Effector memory CD4-positive, alpha-beta T cell (primary cell): ENCODE data around the gene TDO2.

Source experiments
- DNase-seq, 3 donors: peaks; one replicate each; pipeline ENCODE4 v3.0.0-alpha.2; 2020
- H3K27ac ChIP-seq: 2 replicates; pipeline ENCODE4 v1.7.0; 2013; ENCODE audit warnings: mild to moderate bottlenecking, low read length, moderate library complexity; ENCODE audit not compliant: insufficient read depth, poor library complexity, severe bottlenecking
- H3K27me3 ChIP-seq: replicated peaks from 2 replicates; pipeline ENCODE4 v1.7.0; 2013; ENCODE audit warnings: mild to moderate bottlenecking, low read length; ENCODE audit not compliant: insufficient read depth, control insufficient read depth, poor library complexity, severe bottlenecking
- H3K36me3 ChIP-seq: 2 replicates; pipeline ENCODE4 v1.7.0; 2013; ENCODE audit warnings: mild to moderate bottlenecking, low read length, moderate library complexity; ENCODE audit not compliant: control insufficient read depth, insufficient read depth
- H3K4me1 ChIP-seq: 2 replicates; pipeline ENCODE4 v1.7.0; 2013; ENCODE audit warnings: low read length, mild to moderate bottlenecking; ENCODE audit not compliant: control insufficient read depth, insufficient read depth, poor library complexity, severe bottlenecking
- H3K4me3 ChIP-seq: 2 replicates; pipeline ENCODE4 v1.7.0; 2013; ENCODE audit warnings: low read length, low read depth, mild to moderate bottlenecking; ENCODE audit not compliant: insufficient read depth, poor library complexity, severe bottlenecking
- H3K9me3 ChIP-seq: 2 replicates; pipeline ENCODE4 v1.7.0; 2013; ENCODE audit warnings: mild to moderate bottlenecking, low read length, moderate library complexity; ENCODE audit not compliant: control insufficient read depth

The TDO2 gene

GRCh38 chr4:155904331-155904730 lies 835 bp downstream of the TDO2 start:
- Histone ChIP-seq H3K36me3 (no peaks in the 10 kb centered on the region), H3K27ac (no peak overlapping the region), H3K9me3 (no peaks in the 10 kb centered on the region), H3K4me3 (no peak overlapping the region), H3K27me3 (no peaks in the 10 kb centered on the region), H3K4me1 (no peaks in the 10 kb centered on the region)
- no peak for DNase-seq

- no peak overlapping the region for H3K4me3 ChIP-seq
Measured at GRCh38 chr4:155906554-155907247, 3.2 kb downstream of the TDO2 start.

GRCh38 chr4:155907556-155907955 lies 4.1 kb downstream of the TDO2 start:
- Histone ChIP-seq H3K9me3 (no peaks in the 10 kb centered on the region), H3K36me3 (no peaks in the 10 kb centered on the region), H3K27ac (no peak overlapping the region), H3K27me3 (no peaks in the 10 kb centered on the region), H3K4me3 (no peak overlapping the region), H3K4me1 (no peaks in the 10 kb centered on the region)
- no peak for DNase-seq

More at GRCh38 chr4:155906554-155907247, 3.2 kb downstream of the TDO2 start:
- H3K27ac ChIP-seq = no peak overlapping the region
- H3K27me3 ChIP-seq = no peaks in the 10 kb centered on the region
- H3K9me3 ChIP-seq = no peaks in the 10 kb centered on the region
- H3K4me1 ChIP-seq = no peaks in the 10 kb centered on the region
- no peak for DNase-seq
- no peaks in the 10 kb centered on the region for H3K36me3 ChIP-seq

- no peak overlapping the region for H3K27ac ChIP-seq
- no peak for DNase-seq
- H3K27me3 ChIP-seq = no peaks in the 10 kb centered on the region
- no peak overlapping the region for H3K4me3 ChIP-seq
- H3K4me1 ChIP-seq = no peaks in the 10 kb centered on the region
- H3K36me3 ChIP-seq = no peaks in the 10 kb centered on the region
- H3K9me3 ChIP-seq = no peaks in the 10 kb centered on the region
Measured at GRCh38 chr4:155908187-155909139, 5.0 kb downstream of the TDO2 start.

- Histone ChIP-seq H3K27me3 (no peaks in the 10 kb centered on the region), H3K9me3 (no peaks in the 10 kb centered on the region), H3K36me3 (no peaks in the 10 kb centered on the region), H3K4me3 (no peak overlapping the region), H3K27ac (no peak overlapping the region), H3K4me1 (no peaks in the 10 kb centered on the region)
- no peak for DNase-seq
Measured at GRCh38 chr4:155909615-155910226, 6.2 kb downstream of the TDO2 start.

GRCh38 chr4:155911905-155912304 lies 8.4 kb downstream of the TDO2 start:
- Histone ChIP-seq H3K27me3 (no peaks in the 10 kb centered on the region), H3K27ac (no peak overlapping the region), H3K36me3 (no peaks in the 10 kb centered on the region), H3K9me3 (no peaks in the 10 kb centered on the region), H3K4me3 (no peak overlapping the region), H3K4me1 (no peaks in the 10 kb centered on the region)
- no peak for DNase-seq

- no peaks in the 10 kb centered on the region for H3K9me3 ChIP-seq
- H3K4me3 ChIP-seq = no peak overlapping the region
- H3K4me1 ChIP-seq = no peaks in the 10 kb centered on the region
- no peaks in the 10 kb centered on the region for H3K36me3 ChIP-seq
- H3K27ac ChIP-seq = no peak overlapping the region
- no peak for DNase-seq
- H3K27me3 ChIP-seq = no peaks in the 10 kb centered on the region
Measured at GRCh38 chr4:155914782-155915181, 11.3 kb downstream of the TDO2 start.

- H3K9me3 ChIP-seq = no peaks in the 10 kb centered on the region
- peaks cover 4% of the 10 kb centered on the region for H3K36me3 ChIP-seq
- H3K27me3 ChIP-seq = no peaks in the 10 kb centered on the region
- H3K27ac ChIP-seq = no peak overlapping the region
- no peak overlapping the region for H3K4me3 ChIP-seq
- H3K4me1 ChIP-seq = no peaks in the 10 kb centered on the region
- no peak for DNase-seq
Measured at GRCh38 chr4:155921597-155921996, 18.1 kb downstream of the TDO2 start.

- Histone ChIP-seq H3K4me3 (no peak overlapping the region), H3K4me1 (no peaks in the 10 kb centered on the region), H3K27ac (no peak overlapping the region), H3K9me3 (no peaks in the 10 kb centered on the region), H3K27me3 (no peaks in the 10 kb centered on the region), H3K36me3 (peaks cover 4% of the 10 kb centered on the region)
- DNase-seq = no peak
Measured at GRCh38 chr4:155924637-155925036, 21.1 kb downstream of the TDO2 start.

- Histone ChIP-seq H3K9me3 (no peaks in the 10 kb centered on the region), H3K27me3 (no peaks in the 10 kb centered on the region), H3K4me3 (no peak overlapping the region), H3K36me3 (no peaks in the 10 kb centered on the region), H3K4me1 (no peaks in the 10 kb centered on the region), H3K27ac (no peak overlapping the region)
- no peak for DNase-seq
Measured at GRCh38 chr4:155929833-155930232, 26.3 kb downstream of the TDO2 start.
